Measurements from ENCODE around the gene KRTAP5-8. TPM values are rescaled to one million over a fixed set of nuclear protein-coding genes. Genes with fewer than 3 reads are reported as not detected.
A peak's percentile ranks its signal among the peaks of the same experiment; 100 is the strongest.
"Not testable (repeated sequence)": the region's sequence is repeated elsewhere in the genome, so short reads cannot be mapped to it uniquely, and the experiment has no call there.

Gene KRTAP5-8
- total RNA-seq, 1 donor = not detected

DNA sequence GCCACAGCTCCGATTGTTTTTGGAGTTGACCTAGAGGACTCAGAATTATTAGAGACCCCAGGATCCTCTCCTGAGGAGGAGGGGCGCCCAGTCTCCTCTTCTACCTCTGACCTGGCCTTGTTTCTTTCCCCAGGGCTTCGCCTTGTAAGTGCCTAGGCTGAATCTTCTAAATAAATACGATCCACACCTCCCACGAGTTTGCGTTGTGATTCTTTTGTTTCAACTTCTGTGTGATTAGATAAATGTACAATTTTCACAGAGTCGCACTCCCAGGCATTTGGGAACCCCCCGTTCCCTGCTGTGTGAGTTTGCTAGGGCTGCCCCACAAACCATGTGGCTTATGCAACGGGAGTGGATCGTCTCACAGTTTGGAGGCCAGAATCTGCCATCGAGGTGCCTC lies 1.2 kb downstream of the KRTAP5-8 start:
- no peak for DNase-seq (ENCODE audit: low read depth)
- H3K4me3 ChIP-seq (ENCODE audit: low read depth, low read length) = no peak overlapping the region
- TF ChIP-seq, protein P1, sequence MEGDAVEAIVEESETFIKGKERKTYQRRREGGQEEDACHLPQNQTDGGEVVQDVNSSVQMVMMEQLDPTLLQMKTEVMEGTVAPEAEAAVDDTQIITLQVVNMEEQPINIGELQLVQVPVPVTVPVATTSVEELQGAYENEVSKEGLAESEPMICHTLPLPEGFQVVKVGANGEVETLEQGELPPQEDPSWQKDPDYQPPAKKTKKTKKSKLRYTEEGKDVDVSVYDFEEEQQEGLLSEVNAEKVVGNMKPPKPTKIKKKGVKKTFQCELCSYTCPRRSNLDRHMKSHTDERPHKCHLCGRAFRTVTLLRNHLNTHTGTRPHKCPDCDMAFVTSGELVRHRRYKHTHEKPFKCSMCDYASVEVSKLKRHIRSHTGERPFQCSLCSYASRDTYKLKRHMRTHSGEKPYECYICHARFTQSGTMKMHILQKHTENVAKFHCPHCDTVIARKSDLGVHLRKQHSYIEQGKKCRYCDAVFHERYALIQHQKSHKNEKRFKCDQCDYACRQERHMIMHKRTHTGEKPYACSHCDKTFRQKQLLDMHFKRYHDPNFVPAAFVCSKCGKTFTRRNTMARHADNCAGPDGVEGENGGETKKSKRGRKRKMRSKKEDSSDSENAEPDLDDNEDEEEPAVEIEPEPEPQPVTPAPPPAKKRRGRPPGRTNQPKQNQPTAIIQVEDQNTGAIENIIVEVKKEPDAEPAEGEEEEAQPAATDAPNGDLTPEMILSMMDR (IDR thresholded peaks at IDR 0.05; ENCODE audit: insufficient read depth, low read length) = no peak

DNA sequence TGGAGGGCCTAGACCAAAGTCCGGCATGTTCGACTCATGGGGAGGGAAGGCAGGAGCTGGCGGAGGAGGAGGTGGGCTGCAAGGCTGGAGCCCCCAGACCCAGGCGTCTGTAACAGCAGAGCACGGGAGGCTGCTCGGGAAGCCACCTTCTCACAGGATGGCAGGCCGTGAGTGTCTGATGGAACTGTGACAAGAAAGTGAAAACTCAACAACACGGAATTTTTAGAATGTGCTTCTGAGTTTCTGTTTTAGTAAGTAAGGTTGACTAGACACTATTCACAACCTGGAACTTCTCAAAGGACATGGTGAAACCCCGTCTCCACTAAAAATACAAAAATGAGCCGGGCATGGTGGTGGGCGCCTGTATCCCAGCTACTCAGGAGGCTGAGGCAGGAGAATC lies 2.1 kb downstream of the KRTAP5-8 start:
- H3K4me3 ChIP-seq (ENCODE audit: low read depth, low read length); DNase-seq (ENCODE audit: low read depth): not testable (repeated sequence)

DNA sequence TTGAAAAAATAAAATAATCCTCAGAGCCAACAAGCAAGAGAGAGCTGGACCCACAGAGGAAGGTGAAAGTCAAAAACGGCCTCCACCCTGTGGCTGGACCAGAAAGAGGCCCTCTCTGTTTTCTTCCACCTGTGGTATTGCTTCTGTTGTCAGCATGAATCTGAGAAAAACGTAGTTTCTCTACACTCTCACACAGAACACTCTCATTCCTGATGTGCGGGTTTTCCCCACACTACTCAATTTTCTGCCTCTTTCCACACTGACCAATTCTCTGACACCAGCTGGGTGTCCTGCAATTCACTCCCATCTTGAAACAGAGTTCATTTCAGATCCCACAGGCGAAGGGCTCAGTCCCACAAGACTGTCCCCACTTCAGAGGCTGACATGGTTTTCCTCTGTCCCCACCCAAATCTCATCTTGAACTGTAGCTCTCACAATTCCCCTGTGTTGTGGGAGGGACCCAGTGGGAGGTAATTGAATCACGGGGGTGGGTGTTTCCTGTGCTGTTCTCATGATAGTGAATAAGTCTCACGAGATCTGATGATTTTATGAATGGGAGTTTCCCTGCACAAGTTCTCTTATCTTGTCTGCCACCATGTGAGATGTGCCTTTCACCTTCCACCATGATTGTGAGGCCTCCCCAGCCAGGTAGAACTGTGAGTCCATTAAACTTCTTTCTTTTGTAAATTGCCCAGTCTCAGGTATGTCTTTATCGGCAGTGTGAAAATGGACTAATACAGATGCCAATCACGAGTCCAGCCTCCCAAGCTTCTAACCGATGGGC lies 2.9 kb downstream of the KRTAP5-8 start:
- H3K4me3 ChIP-seq (ENCODE audit: low read depth, low read length); DNase-seq (ENCODE audit: low read depth): not testable (repeated sequence)

DNA sequence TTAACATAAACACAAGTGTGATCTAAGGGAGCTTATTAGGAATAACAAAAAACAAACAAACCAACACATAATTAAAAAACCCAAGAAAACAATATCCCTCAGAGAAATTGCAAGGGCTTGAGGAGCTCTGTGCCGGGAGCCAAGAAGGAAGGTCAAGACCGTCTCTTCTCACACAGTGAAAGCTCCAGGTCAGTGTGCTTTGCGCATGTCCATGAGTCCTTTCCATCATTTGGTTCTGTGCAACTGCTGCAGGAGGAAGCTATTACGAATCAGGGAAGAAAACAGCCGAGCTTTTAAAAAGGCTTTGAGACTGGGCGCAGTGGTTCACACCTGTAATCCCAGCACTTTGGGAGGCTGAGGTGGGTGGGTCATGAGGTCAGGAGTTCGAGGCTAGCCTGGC lies 4.6 kb downstream of the KRTAP5-8 start:
- no peak overlapping the region for H3K4me3 ChIP-seq (ENCODE audit: low read depth, low read length)
- TF ChIP-seq, protein P1 (IDR thresholded peaks at IDR 0.05; ENCODE audit: insufficient read depth, low read length) = no peak
- DNase-seq (ENCODE audit: low read depth) = no peak

DNA sequence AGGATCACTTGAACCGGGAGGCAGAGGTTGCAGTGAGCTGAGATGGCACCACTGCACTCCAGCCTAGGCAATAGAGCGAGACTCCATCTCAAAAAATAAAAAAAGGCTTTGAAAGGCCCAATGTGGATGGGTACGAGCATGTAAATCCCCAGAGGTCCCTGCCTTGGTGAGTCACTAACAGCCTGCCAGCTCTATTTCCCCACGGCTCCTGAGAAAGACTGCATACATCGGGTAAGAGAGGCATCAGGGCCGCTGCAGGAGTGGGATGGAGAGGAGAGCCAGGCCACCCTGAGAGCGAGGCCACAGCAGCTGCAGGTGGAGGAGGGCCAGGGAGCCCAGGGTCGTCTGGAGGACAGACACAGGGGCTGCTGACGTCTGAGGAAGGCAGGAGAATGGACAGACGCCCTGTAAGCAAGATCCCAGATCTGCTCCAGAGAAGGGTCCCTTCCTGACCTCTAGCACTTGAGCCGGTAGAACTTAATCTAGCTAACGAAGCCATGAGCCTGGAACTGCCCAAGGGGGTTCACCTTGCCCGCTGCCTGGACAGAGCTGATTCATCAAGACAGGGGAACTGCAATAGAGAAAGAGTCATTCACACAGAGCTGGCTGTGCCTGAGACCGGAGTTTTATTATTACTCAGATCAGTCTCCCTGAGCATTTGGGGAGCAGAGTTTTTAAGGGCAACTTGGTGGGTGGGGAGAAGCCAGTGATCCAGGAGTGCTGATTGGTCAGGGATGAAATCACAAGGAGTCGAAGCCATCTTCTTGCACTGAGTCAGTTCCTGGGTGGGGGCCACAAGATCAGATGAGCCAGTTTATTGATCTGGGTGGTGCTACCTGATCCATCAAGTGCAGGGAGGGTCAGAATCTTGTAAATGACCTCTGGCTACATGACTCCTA lies 5.3 kb downstream of the KRTAP5-8 start:
- TF ChIP-seq, protein P1 (IDR thresholded peaks at IDR 0.05; ENCODE audit: insufficient read depth, low read length) = no peak
- H3K4me3 ChIP-seq (ENCODE audit: low read depth, low read length) = no peak overlapping the region
- peak; percentile 3 for DNase-seq (ENCODE audit: low read depth)

DNA sequence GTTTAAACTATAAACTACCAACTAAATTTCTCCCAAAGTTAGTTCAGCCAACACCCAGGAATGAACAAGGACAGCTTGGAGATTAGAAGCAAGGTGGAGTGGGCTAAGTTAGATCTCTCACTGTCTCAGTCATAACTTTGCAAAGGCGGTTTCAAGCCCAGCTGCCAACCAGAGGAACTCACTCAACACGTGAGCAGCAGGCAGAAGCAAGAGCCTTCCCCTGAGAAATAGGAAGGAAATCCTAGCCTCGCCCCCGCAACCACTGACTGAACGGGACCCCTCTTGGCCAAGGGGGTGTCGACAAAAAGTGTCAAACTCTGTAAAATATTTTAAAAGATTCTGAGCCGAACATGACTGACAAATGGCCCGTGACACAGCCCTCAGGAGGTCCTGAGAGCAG lies 6.0 kb downstream of the KRTAP5-8 start:
- H3K4me3 ChIP-seq (ENCODE audit: low read depth, low read length) = no peak overlapping the region
- no peak for DNase-seq (ENCODE audit: low read depth)
- TF ChIP-seq, protein P1 (IDR thresholded peaks at IDR 0.05; ENCODE audit: insufficient read depth, low read length) = no peak

DNA sequence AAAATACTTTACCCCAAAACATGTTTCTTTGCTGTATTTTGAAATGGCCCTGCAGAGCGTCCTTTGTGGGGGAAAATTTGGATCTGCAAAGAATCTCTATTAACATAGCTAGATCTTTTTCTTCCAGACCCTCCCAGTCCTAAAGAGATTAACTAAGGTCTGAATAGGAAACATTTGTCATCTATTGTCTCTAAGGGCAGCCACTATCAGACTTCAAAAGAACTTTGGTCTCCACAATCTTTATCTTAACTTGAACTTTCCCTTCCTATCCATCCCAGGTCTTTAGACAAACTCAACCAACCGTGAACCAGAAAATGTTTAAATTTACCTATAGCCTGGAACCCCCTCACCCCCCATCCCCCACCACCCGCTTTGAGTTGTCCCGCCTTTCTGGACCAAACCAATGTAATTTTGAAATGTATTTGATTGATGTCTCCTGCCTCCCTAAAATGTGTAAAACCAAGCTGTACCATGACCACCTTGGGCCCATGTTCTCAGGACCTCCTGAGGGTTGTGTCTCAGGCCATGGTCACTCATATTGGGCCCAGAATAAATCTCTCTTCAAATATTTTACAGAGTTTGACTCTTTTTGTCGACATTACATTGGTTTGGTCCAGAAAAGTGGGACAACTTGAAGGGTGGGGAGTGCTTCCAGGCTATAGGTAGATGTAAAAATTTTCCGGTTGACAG lies 6.8 kb downstream of the KRTAP5-8 start:
- TF ChIP-seq, protein P1 (IDR thresholded peaks at IDR 0.05; ENCODE audit: insufficient read depth, low read length) = no peak
- H3K4me3 ChIP-seq (ENCODE audit: low read depth, low read length) = no peak overlapping the region
- DNase-seq (ENCODE audit: low read depth) = no peak
